ENCODE results near the gene FTHL17.

The FTHL17 gene

GRCh38 chrX:31071725-31072124 is at the start of gene FTHL17:
TSS of gene FTHL17 (minus strand) at chrX:31072041. CDS start at chrX:31071953, 88 bp downstream.
- in situ Hi-C loops (cut with MboI; ENCODE audit: low pct_unique_long_range_greater_than_20kb, low sequenced_read_pairs, unreplicated experiment), result no loop called here
- no peak for TF ChIP-seq CTCF (IDR thresholded peaks at IDR 0.05; ENCODE audit: extremely low read depth, insufficient read depth, missing control alignments)
- no peak for DNase-seq (ENCODE audit: low spot score)

GRCh38 chrX:31117266-31117665 is 45.4 kb upstream of the FTHL17 start:
- no peak for TF ChIP-seq CTCF (IDR thresholded peaks at IDR 0.05; ENCODE audit: extremely low read depth, insufficient read depth, missing control alignments)
- no peak for DNase-seq (ENCODE audit: low spot score)
- in situ Hi-C loops (cut with MboI; ENCODE audit: low pct_unique_long_range_greater_than_20kb, low sequenced_read_pairs, unreplicated experiment), result no loop called here

- TF ChIP-seq CTCF (IDR thresholded peaks at IDR 0.05; ENCODE audit: extremely low read depth, insufficient read depth, missing control alignments), result no peak
- in situ Hi-C loops (cut with MboI; ENCODE audit: low pct_unique_long_range_greater_than_20kb, low sequenced_read_pairs, unreplicated experiment), result no loop called here
- DNase-seq (ENCODE audit: low spot score), result no peak
Observed at GRCh38 chrX:31115398-31115797, 43.6 kb upstream of the FTHL17 start.

GRCh38 chrX:31114858-31115257 is 43.0 kb upstream of the FTHL17 start:
- no peak for TF ChIP-seq CTCF (IDR thresholded peaks at IDR 0.05; ENCODE audit: extremely low read depth, insufficient read depth, missing control alignments)
- in situ Hi-C loops (cut with MboI; ENCODE audit: low pct_unique_long_range_greater_than_20kb, low sequenced_read_pairs, unreplicated experiment), result no loop called here
- no peak for DNase-seq (ENCODE audit: low spot score)

GRCh38 chrX:31112226-31112999 is 40.6 kb upstream of the FTHL17 start:
- in situ Hi-C loops (cut with MboI; ENCODE audit: low pct_unique_long_range_greater_than_20kb, low sequenced_read_pairs, unreplicated experiment), result no loop called here
- DNase-seq (ENCODE audit: low spot score), result no peak
- TF ChIP-seq CTCF (IDR thresholded peaks at IDR 0.05; ENCODE audit: extremely low read depth, insufficient read depth, missing control alignments), result no peak

GRCh38 chrX:31110657-31111056 is 38.8 kb upstream of the FTHL17 start:
- no peak for DNase-seq (ENCODE audit: low spot score)
- no peak for TF ChIP-seq CTCF (IDR thresholded peaks at IDR 0.05; ENCODE audit: extremely low read depth, insufficient read depth, missing control alignments)
- in situ Hi-C loops (cut with MboI; ENCODE audit: low pct_unique_long_range_greater_than_20kb, low sequenced_read_pairs, unreplicated experiment), result no loop called here

All from GM13977 (cell line).